Ishikawa (cell line): ENCODE data around the gene KARS1.
A peak's percentile ranks its signal among the peaks of the same experiment; 100 is the strongest.

ENCODE experiments used
- CREB1 ChIP-seq: IDR thresholded peaks from 2 replicates; pipeline ENCODE4 v1.6.1; 2012; ENCODE audit warnings: low read depth
- EP300 ChIP-seq: IDR thresholded peaks from 2 replicates; pipeline ENCODE4 v1.6.1; 2012; ENCODE audit warnings: borderline replicate concordance
- RAD21 ChIP-seq: IDR thresholded peaks from 2 replicates; pipeline ENCODE4 v1.6.1; 2012; ENCODE audit warnings: low read depth
- TEAD4 ChIP-seq: IDR thresholded peaks from 2 replicates; pipeline ENCODE4 v1.6.1; 2012
- TF ChIP-seq, protein P1 (sequence below): IDR thresholded peaks from 2 replicates; pipeline ENCODE4 v1.6.1; 2012; ENCODE audit warnings: low read depth, mild to moderate bottlenecking

DNA sequence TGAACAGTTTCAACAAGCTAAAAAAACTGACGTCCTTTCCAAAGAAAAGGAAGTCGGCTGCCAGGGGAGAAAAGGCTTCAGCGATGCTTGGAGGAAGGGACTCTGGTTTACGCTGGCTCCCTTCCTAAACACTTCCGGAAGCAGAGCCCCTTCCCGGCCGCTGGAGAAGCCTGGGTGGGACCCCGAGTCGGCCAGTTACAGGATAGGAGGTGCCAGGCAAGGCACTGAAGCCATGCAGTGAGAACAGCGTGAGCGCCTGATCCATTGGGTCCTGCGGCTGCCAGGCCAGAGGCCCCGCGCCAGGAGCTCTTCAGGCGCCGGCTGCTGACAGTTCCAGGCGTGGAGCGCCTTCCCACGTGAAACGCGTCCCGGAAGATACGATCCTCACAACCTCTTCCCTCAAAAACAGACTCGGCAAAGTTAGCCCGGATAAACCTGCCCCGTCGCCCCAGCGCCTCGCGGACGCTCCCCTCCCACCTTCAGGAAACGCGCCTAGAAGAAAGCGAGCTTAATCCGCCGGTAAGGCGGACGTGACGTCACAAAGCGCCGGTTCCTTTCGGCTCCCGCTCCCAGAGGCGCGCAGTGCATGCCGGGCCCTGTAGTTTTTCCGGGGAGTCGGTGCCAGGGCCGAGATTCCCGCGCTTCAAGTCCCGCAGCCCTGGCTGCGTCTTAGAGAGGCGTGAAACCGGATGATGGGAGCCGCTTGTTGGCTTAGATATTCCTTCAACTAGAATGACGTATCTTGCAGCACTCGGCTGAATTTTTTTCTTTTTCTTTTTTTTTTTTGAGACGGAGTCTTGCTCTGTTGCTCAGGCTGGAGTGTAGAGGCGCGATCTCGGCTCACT, 24.5 kb downstream of the KARS1 start, which contains the start of gene ADAT1:
- TF ChIP-seq RAD21 (no peak), EP300 (0 out of 2 replicates have a peak, but pooled peaks have one; percentile 18), CREB1 (peak; percentile 86), TEAD4 (no peak; the same call in 1 of the 2 replicates)
- TF ChIP-seq, protein P1, sequence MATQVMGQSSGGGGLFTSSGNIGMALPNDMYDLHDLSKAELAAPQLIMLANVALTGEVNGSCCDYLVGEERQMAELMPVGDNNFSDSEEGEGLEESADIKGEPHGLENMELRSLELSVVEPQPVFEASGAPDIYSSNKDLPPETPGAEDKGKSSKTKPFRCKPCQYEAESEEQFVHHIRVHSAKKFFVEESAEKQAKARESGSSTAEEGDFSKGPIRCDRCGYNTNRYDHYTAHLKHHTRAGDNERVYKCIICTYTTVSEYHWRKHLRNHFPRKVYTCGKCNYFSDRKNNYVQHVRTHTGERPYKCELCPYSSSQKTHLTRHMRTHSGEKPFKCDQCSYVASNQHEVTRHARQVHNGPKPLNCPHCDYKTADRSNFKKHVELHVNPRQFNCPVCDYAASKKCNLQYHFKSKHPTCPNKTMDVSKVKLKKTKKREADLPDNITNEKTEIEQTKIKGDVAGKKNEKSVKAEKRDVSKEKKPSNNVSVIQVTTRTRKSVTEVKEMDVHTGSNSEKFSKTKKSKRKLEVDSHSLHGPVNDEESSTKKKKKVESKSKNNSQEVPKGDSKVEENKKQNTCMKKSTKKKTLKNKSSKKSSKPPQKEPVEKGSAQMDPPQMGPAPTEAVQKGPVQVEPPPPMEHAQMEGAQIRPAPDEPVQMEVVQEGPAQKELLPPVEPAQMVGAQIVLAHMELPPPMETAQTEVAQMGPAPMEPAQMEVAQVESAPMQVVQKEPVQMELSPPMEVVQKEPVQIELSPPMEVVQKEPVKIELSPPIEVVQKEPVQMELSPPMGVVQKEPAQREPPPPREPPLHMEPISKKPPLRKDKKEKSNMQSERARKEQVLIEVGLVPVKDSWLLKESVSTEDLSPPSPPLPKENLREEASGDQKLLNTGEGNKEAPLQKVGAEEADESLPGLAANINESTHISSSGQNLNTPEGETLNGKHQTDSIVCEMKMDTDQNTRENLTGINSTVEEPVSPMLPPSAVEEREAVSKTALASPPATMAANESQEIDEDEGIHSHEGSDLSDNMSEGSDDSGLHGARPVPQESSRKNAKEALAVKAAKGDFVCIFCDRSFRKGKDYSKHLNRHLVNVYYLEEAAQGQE, result no peak
